ENCODE results near the gene NGLY1.

- TF ChIP-seq EZH2 (IDR thresholded peaks at IDR 0.05; ENCODE audit: borderline replicate concordance, low read length): no peak
- no peak for TF ChIP-seq CTCF (IDR thresholded peaks at IDR 0.05; ENCODE audit: low read length)
Observed at GRCh38 chr3:25723802-25724201, 59.4 kb downstream of the NGLY1 start.
